ENCODE results near the gene KCTD5.

Gene KCTD5

DNA sequence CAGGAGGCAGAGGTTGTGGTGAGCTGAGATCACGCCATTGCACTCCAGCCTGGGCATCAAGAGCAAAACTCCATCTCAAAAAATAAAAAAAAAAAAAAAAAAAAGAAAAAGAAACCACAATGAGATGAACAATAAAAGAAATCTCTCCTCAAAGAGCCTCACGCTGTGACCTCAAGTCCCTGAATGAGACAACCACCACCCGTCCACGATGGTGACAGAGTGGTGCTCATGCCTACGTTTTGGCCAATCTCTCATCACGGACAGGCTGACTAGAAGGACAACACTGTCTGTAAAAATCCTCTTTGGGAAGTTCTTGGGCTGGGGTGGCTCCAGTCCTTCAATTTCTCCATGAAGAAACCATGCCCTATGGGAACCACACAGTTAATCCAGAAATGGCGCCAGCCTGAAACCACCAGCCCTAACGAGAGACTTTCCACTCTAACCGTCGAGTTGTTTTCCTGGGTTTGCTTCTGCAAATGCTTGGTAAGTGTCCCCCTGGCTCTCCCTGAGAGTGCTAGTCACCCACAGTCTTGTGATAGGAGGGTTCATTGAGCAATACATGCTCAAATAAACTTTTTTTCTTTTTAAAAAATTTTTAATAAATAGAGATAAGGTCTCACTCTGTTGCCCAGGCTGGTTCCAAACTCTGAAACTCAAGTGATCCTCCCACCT is 52.7 kb downstream of the KCTD5 start:
- DNase-seq = no peak

DNA sequence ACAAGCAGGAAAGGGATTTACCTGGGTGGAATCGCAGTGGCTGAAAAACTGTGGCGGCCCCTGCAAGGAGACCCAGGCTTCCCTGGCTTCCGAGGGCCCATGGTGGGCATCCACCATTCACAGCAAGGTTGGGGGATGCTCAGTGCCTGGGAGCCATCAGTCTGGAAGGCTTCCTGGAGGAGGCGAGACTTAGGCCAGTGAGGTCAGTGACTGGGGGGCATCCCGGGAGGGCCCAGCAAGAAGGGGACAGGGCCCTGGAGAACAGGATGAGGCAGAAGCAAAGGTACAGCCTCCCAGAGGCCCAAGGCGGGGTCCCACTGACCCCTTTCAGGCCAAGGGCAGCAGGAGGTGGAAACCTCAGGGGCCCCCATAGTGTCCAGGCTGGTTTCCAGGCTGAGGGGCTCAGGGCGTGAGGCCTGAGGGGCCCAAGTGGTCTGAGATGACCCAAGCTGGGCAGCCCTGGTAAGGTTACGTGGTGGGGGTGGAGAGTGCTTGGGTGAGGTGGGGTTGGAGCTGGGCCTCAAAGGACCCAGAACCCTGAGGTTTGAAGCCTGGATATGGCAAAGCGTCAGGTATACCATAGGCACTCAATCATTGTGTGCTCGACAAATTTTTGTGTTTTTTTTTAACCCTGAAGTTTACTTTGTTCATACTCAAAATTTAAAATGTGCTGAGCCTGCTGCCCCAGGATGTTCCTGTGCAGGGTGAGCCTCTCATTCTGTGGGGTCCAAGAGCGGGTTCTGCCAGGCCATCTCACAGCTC is 54.3 kb downstream of the KCTD5 start:
- no peak for DNase-seq

DNA sequence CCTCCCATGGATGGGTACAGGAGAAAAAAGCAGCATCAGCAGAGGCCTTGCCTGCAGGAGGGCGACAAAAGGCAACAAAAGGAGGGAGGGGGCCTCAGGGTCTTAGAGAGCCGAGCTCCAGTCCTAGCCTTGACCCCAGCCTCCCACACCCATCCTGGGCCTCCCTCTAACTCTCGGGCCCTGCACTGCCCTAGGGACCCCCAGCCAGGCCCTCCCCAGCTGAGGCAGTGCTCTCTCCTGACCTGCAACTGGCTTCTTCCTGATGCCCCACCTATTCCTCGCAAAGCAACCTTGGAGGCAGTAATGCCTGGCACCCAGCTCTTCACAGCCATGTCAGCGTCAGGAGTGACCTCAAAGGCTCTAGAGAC is 54.9 kb downstream of the KCTD5 start:
- no peak for DNase-seq

DNA sequence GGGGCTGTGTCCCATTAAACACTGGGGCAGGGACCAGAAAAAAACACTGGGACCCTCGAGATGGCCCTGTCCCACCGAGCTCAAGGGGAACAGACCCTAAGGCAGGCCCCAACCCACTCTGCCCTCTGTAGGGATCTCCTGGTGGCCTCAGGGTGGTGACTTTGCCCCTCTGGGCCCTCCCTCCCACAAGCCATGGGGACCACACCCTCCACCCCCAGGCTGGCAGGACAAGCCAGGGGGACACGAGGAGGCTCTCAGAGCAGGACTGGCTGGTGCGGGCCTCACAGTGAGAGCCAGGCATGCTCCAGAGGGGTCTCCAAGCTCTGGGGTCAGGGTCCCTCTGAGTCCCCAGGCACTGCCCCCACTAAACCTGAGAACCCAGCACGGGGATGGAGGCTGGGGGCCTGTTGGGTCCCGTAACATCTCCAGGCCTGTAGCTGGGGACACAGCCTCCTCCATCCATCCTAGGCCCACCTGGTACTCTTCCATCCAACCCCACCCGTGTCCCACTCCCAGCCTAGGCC is 55.6 kb downstream of the KCTD5 start:
- no peak for DNase-seq

DNA sequence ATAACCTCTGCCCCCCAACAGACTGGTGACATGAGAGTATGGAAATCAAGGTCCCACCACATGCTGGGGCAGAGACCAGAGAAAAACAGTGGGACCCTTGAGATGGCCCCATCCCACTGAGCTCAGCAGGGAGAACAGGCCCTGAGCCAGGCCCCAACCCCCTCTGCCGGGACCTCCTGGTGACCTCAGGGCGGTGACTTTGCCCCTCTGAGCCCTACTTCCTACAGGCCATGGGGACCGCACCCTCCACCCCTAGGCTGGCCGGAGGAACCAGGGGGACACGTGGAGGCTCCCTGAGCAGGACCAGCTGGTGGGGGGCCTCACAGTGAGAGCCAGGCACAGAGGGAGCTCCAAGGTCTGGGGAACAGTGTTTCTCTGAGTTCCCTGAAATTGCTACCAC is 56.3 kb downstream of the KCTD5 start:
- DNase-seq = no peak

DNA sequence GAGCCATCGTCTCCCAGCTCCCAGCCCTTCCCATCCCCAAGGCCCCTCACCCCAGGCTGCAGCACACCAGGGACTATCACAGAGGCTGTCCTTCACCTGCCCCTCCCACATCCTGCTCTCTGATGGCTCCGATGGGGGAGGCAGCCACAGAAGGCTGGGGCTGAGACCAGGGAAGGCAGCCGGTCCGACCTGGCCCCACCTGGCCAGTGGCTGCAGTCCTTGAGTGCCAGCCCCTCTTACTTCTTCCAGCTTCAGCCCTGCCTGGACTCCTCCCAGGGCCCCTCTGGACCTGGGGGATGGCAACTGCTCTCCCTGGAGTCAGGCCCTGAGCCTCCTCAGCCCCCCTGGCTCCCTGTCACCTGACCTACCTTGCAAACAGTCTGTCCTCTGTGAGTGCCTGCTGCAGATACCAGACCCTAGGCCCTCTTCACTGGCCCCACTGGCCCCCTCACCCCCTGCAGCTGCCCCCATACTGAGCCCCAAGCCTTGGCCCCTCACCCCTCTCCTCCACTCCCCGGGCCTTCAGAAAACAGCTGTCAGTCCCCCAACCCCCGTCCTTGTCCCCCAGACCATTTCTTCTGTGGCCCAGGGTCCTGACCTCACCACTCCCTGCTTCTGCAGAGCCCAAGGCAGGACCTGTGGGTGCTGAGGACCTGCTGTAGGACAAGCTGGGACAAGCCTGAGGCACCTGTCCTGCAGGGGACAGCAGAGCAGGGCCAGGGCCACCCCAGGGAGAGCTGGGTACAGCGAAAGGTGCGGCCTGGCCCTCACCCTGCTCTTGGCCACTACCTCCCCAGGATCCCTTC is 57.5 kb downstream of the KCTD5 start:
- no peak for DNase-seq

DNA sequence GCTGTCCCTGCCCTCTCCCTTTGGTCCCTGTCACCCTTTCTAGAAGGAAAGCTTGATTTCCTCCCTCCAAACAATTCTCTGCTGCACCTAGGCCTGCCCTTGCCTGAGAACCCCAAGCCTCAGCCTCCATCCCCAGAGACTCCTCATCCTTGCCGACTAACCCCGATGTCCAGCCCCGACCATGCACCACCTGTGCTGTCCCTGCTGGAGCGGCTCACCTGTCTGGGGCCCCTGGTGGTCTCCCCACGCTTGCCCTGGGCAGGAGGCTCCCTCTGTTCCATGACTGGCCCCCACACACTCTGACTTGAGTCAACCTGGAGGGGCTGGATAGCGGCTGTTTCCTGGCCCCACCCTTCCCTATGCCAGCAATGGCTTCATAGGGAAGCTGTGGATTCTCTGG is 58.2 kb downstream of the KCTD5 start:
- no peak for DNase-seq

DNA sequence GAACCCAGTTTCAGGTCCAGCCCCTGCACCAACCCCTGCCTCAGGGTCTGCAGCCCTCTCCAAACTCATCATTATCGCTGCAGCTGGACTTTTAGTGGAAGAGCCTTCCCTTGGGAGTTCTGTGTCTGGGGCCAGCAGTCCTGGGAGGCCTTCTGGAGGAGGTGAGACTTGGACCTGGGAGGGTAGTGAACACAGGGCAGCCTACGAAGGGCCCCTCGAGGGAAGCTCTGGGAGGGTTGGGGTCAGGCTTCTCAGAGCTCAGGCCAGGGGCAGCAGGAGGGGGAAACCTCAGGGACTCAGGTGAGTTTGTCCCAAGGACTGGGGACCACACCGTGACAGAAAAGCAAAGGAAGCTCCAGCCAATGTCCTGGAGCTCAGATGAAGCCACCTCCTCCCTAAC is 58.8 kb downstream of the KCTD5 start:
- DNase-seq = no peak

DNA sequence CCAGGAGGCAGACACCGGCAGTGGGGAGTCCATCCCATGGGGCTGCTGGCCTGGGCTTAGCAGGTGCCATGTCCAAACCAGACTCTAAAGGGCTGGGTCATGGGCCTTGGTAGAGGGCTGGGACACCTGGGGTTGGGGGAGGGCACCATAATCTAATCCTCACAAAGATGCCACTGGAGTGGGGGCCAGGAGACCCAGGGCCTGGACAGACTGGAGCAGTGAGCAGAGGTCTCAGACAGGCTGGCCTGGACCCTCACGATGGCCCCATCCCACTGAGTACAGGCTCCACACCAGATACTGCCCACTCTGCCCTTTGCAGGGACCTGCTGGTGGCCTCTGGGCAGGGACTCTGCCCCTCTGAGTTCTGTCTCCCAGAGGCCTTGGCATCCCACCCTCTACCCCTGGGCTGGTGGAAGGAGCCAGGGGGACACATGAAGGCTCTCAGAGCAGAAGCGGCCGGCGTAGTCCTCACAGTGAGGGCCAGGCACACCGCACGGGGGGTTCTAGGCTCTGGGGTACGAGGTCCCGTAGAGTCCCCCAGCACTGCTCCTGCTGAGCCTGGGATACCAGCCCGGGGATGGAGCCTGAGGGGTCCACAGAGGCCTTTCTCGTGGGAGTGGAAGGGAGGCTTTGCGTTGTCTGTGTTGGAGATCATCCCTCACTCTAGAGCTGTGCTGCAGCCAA is 60.1 kb downstream of the KCTD5 start:
- no peak for DNase-seq

DNA sequence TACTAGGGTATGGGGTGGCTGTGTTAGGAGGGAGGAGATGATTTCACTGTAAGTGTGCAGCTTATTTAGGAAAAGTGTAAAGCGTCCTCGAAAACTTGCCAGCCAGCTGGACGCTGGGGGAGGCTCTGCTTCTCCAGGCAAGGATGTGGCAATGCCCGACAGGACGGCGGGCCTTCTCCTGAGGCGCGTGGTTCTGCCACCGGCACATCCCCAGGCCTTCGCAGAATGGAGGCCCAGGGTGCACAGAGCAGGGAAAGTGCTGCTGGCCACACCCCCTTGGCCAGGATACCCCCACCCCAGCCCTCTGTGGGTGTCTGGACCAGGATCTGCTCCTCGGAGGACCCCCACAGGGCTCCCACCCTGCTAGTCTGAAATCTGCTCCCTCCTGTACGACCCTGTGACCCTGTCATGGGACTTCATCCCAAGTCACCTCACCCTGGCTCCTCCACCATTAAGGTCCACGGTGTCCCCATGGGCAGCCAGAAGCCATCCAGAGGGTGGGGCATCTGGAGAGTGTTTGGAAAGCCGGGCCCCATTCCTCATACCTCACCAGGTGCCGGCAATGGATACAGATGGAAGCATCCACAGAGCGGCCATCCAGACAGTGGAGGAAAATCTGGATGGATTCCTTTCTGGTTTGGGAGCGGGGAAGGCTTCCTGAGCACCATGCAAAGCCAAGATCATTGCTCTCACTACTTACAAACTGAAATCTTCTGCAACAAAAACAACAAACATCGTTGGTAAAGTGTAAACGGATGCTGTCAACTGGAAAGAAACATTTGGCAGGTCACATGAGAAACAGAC is 60.9 kb downstream of the KCTD5 start:
- DNase-seq = no peak

DNA sequence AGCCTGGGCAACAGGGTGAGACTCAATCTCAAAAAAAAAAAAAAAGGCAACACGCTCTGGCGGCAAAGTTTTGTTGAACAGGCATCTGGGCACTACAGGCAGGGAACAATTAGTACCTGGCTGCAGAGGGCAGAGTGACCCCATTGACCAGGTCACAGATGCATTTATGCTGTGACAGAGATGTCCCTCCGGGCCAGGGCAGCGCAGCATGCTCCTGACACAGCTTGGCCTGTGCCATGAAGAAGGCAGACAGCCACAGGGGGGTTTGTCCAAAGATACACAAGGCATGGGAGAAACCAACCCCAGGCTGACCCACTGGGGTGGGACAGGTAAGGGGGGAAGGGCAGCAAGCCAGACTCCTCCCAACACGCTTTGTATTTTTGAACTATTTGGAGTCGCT is 62.4 kb downstream of the KCTD5 start:
- DNase-seq = no peak

DNA sequence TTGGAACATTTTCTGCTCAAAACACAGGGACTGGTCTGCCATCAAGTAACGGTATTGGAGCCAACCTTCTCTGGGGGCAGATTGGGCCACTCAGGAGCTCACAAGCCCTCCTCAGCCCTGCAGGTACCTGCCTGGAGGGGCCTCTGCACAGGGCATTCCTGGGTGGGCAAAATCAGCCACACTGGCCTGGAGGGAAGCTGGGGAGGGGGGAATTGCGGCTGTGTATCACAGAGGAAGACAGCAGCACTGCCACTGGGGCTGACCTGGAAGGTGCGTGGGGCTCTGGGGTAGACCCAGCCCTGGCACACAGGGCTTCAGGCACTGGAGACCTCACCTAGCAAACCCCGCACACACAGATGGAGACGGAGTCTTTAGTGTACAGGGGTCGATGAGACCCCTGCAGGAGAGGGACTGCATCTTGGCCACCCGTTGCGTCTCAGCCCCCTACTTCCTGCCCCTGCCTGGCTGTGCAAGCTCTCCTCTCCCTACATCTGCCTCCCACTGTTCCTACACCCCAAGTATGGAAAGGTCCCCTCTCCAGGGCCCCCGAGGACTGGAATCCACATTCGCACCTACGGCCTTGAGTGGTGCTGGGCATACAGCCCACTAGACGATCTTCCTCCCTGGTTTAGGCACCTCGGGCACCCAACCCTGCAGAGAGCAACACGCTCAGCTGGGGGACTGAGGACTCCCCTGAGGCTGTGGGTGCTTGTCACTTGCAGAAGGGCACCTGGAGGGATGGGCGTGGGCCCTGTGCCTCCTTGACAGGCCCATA is 63.0 kb downstream of the KCTD5 start:
- no peak for DNase-seq

DNA sequence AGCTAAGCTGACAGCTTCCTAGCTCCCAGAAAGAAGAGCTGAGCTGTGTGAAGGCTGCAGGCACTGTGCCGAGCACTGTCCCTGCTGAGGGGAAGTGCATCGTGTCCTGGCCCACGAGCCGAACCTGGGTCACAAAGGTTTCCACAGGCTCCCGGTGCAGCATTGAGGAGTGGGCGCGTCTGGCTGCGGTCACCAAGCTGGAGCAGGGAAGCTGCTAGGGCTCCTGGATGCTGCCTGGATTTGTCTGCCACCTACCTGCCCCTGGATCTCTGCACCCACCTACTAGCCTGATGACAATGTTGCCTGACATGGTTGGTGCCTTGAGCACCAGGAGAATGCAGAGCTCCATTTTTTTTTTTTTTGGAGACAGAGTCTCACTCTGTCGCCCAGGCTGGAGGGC is 63.6 kb downstream of the KCTD5 start:
- no peak for DNase-seq

DNA sequence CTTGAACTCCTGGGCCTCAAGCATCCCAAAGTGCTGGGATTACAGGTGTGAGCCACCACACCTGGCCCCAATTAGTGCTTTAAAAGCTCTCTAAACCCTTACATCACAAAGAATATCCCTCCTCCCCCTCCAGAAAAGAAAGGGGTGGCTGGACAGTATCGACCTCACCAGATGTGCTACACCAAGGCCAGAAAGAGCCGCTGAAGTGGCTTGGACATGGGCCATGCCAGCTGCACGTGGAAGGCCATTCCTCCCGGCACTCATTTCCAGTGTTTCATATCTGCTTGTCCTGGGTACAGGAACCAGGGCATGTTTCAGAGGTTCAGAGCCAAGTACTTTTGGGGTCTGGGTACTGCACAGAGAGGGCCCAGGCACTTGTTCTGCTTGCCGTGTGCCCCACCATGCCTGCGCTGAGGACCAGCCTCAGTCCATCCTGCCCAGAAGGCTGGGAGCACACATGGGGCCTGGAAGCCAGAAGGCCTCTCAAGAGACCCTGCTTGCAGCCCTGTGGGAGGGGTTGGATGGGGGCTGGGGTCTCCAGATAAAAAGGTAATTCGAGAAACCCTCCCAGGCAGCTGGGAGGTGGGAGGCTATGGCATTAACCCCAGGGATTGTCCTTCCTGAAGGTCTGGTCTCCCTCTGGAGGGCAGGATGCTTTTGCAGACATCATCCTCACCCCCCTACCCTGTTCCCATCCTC is 66.6 kb downstream of the KCTD5 start:
- DNase-seq = no peak

DNA sequence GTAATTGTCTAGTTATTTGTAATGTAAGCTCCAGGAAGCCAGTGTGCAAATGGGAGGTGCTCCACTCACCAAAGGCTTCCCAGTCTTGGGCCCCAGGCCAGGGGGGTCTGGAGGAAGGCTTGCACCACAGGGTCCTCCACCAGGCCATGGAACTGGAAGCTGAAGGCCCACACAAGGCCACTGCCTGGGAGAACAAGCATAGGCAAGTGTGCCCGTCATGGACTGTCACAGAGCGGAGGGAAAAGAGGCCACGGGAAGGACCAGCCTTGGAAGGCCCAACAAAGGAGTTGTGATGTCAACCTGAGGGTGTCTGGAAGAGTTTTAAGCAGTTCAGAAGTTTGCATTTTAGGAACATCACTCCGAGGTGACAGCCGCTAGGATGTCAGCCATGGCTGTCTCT is 67.2 kb downstream of the KCTD5 start:
- no peak for DNase-seq

DNA sequence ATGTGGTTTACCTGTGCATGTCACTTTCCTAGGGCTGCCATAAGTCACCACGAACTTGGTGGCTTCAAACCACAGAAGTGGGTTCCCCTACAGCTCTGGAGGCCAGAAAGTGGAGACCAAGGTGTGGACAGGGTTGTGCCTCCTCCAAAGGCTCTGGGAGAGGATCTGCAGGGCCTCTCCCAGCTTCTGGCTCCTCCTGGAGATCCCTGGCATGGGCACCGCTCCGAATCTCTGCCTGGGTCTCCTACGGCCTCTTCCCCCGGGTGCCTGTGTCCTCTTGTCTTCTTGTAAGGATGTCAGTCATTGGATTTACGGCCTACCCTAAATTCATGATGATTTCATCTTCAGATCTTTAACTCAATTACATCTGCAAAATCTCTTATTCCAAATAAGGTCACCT is 67.6 kb downstream of the KCTD5 start:
- no peak for DNase-seq

DNA sequence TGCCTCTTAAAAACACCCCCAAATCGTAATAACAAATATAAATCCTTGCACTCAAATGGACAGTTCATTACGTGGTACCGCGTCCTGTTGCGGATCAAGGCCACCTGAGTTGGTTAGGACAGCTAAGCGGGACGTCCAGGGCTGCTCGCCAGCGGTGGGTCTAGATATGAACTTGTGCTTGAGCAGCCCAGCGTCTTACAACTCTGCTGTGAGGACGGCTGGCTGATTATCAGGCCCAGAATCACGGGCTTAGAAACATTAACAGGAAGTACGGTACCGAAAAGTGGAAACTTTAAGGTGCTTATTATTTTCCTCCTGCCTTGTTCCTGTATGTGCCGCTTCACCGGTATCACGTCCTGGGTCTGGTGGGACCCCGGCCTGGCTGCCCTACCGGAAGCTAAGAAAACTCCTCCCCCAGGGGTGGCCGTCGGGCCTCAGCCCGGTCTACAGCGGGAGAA is 69.3 kb downstream of the KCTD5 start:
- DNase-seq = no peak

DNA sequence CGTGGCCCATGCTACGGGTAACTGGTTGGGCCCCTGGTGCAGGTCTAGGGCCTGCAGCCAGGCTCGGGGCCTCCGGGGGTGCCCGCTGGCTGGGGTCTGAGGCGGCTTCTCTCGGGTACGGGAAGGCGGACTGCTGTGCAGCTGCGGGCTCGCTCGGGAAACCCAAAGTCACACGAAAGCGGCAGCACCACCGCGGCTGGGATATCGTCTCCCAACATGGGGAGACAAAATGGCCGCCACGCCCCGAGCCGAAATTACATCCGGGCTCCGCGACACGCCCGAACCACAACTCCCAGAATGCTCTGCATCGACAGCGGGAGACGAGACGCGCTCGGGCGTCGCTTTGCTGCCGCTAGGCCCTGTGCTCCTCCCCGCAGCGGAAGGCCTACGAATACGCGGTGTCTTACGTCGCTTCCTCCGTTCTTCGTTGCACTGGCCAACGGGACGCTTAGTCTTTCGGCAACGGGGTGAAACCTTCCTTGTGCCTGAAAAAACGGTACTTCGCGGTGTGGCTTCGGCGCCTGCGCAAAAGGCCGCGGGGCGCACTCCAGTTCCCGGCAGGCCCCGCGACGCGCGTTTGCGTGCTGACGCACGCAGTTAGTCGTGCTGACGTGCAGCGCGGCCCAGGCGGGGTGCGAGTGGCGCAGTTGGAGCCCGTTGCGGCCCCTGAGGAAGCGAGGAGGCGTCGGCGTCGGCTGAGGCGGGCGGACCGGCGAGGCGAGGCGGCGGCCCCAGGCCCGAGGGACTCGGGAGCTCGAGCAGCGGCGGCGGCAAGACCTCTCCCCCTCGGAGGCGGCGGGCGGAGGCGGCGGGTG is 69.9 kb downstream of the KCTD5 start, which contains the start of gene SRRM2:
Gene SRRM2 (plus strand): TSS at position 604 of the 815 bp plus-strand sequence. CDS start 3,727 bp downstream, outside the sequence.
- DNase-seq = peak; percentile 95
